ENCODE data around the gene ALPK3.

DNA sequence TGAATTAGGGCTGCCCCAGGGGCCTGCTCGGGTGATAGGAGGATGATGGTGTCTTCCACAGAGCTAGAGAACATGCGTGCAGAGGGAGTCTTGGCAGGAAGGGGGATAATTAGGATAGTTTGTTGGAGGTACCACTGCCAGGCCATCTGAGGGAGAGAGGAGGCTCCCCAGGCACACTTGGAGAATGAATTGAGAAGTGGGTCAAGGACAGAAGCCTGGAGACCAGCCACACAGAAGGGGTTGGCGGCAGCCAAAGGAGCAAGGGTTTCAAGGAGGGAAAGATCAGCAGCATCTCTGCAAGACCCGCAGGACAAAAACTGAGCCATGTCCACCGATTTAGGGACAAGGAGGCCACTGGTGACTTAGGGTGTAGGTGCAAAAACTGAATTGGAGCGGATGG, 74.2 kb downstream of the ALPK3 start:
- TF ChIP-seq, protein P1, sequence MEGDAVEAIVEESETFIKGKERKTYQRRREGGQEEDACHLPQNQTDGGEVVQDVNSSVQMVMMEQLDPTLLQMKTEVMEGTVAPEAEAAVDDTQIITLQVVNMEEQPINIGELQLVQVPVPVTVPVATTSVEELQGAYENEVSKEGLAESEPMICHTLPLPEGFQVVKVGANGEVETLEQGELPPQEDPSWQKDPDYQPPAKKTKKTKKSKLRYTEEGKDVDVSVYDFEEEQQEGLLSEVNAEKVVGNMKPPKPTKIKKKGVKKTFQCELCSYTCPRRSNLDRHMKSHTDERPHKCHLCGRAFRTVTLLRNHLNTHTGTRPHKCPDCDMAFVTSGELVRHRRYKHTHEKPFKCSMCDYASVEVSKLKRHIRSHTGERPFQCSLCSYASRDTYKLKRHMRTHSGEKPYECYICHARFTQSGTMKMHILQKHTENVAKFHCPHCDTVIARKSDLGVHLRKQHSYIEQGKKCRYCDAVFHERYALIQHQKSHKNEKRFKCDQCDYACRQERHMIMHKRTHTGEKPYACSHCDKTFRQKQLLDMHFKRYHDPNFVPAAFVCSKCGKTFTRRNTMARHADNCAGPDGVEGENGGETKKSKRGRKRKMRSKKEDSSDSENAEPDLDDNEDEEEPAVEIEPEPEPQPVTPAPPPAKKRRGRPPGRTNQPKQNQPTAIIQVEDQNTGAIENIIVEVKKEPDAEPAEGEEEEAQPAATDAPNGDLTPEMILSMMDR (IDR thresholded peaks at IDR 0.05) = no peak
- TF ChIP-seq ZFX (IDR thresholded peaks at IDR 0.05; ENCODE audit: borderline replicate concordance) = no peak

Data from 22Rv1 (cell line).